Endothelial cell of umbilical vein (primary cell): ENCODE measurements around the gene ST3GAL4. TPM values are rescaled to one million over a fixed set of nuclear protein-coding genes. Genes with fewer than 3 reads are reported as not detected.

Source experiments
- BruUV-seq: library from RNA; stranded (reverse); fragments of 400-500 nt; replicated peaks from 2 replicates; lab custom pipeline; 2021; lab: Mats Ljungman, UMichigan
- CTCF ChIA-PET: fragments of 300-600, 350-600 bp; sonication (Branson Sonifier 250); formaldehyde crosslinking; loops from one replicate; lab custom pipeline; 2021; ENCODE audit warnings: antibody characterized with exemption, inconsistent platforms; lab: Charles Lee
- POLR2A ChIA-PET: fragments of 300-600, 350-600 bp; sonication (Branson Sonifier 250); formaldehyde crosslinking; loops from one replicate; lab custom pipeline; 2021; ENCODE audit warnings: antibody characterized with exemption, inconsistent platforms; lab: Charles Lee
- DNase-seq: peaks from one replicate; pipeline ENCODE4 v3.0.0-alpha.2; 2011; ENCODE audit warnings: low read depth, low spot score
- FAIRE-seq: peaks from 2 replicates; lab custom pipeline; 2011; peaks lifted over from hg19 to GRCh38; lab: Jason Lieb, UNC
- H2AFZ ChIP-seq: 2 replicates; pipeline ENCODE4 v1.6.0; 2012; ENCODE audit warnings: low read depth, low read length, control low read depth, inconsistent platforms
- H3K27ac ChIP-seq: 2 replicates; pipeline ENCODE4 v1.5.1; 2011; ENCODE audit warnings: low read depth, mild to moderate bottlenecking, control low read depth, low read length, moderate library complexity; ENCODE audit not compliant: insufficient read depth
- H3K27me3 ChIP-seq, 2 experiments: 2 replicates each; pipeline versions ENCODE4 v1.6.0 to v1.6.1; 2011; ENCODE audit warnings: low read length in 2 of 2, mixed read lengths in 1 of 2; ENCODE audit not compliant: control insufficient read depth in 2 of 2, insufficient read depth in 2 of 2
- H3K36me3 ChIP-seq, 2 experiments: 2 replicates in 1 of 2; 3 replicates in 1 of 2; pipeline ENCODE4 v1.5.1; 2011; ENCODE audit warnings: low read length in 2 of 2, mild to moderate bottlenecking in 1 of 2, moderate library complexity in 1 of 2; ENCODE audit not compliant: control insufficient read depth in 2 of 2, insufficient read depth in 2 of 2; ENCODE audit errors: extremely low read depth in 1 of 2
- H3K4me1 ChIP-seq: 3 replicates; pipeline ENCODE4 v1.5.1; 2011; ENCODE audit warnings: mild to moderate bottlenecking, low read length; ENCODE audit not compliant: control insufficient read depth, insufficient read depth; ENCODE audit errors: extremely low read depth
- H3K4me2 ChIP-seq: 2 replicates; pipeline ENCODE4 v1.6.1; 2011; ENCODE audit warnings: low read length, control low read depth, mixed read lengths; ENCODE audit not compliant: insufficient read depth
- H3K4me3 ChIP-seq, 3 experiments: fragments of 200-600 bp in 1 of 3; sonication (generic), shearing (Covaris generic) in 1 of 3; replicated peaks in 1 of 3; 2 replicates each; pipeline ENCODE4 v1.5.1; 2011 to 2016; ENCODE audit warnings: control low read depth in 3 of 3, low read length in 3 of 3, mild to moderate bottlenecking in 2 of 3, inconsistent platforms in 1 of 3, low read depth in 1 of 3, moderate library complexity in 1 of 3; ENCODE audit not compliant: insufficient read depth in 1 of 3
- H3K79me2 ChIP-seq: 2 replicates; pipeline ENCODE4 v1.6.0; 2012; ENCODE audit warnings: low read length, inconsistent platforms; ENCODE audit not compliant: control insufficient read depth, insufficient read depth
- H3K9ac ChIP-seq: replicated peaks from 2 replicates; pipeline ENCODE3; 2011; ENCODE audit warnings: low read length, control low read depth; ENCODE audit not compliant: insufficient read depth; ENCODE audit errors: extremely low read depth
- H3K9me1 ChIP-seq: replicated peaks from 3 replicates; pipeline ENCODE4 v1.6.0; 2011; ENCODE audit warnings: mild to moderate bottlenecking, low read length; ENCODE audit not compliant: control insufficient read depth, insufficient read depth; ENCODE audit errors: extremely low read depth
- H3K9me3 ChIP-seq: replicated peaks from 2 replicates; pipeline ENCODE4 v1.5.1; 2012; ENCODE audit warnings: low read length, inconsistent platforms; ENCODE audit not compliant: control insufficient read depth, insufficient read depth
- H4K20me1 ChIP-seq: replicated peaks from 2 replicates; pipeline ENCODE3; 2011; ENCODE audit warnings: mild to moderate bottlenecking, low read length; ENCODE audit not compliant: control insufficient read depth, insufficient read depth; ENCODE audit errors: extremely low read depth
- EZH2 ChIP-seq: IDR thresholded peaks from 2 replicates; pipeline ENCODE4 v1.6.1; 2012; ENCODE audit warnings: borderline replicate concordance, low read depth, mild to moderate bottlenecking, moderate library complexity, low read length, inconsistent platforms; ENCODE audit not compliant: severe bottlenecking
- FOS ChIP-seq: IDR thresholded peaks from 2 replicates; pipeline ENCODE4 v1.6.1; 2011; ENCODE audit warnings: mild to moderate bottlenecking, low read length, moderate library complexity, borderline replicate concordance; ENCODE audit not compliant: insufficient read depth
- GATA2 ChIP-seq: IDR thresholded peaks from 2 replicates; pipeline ENCODE4 v1.7.0; 2011; ENCODE audit warnings: low read depth, mild to moderate bottlenecking, moderate library complexity, mixed read lengths, low read length; ENCODE audit not compliant: insufficient read length, insufficient read depth
- JUN ChIP-seq: IDR thresholded peaks from 2 replicates; pipeline ENCODE4 v1.6.1; 2011; ENCODE audit warnings: borderline replicate concordance, low read depth; ENCODE audit not compliant: insufficient read length, insufficient read depth
- MYC ChIP-seq: IDR thresholded peaks from one replicate; pipeline ENCODE4 v1.6.1; 2011; ENCODE audit warnings: mild to moderate bottlenecking, low read depth, low read length
- POLR2A ChIP-seq: IDR thresholded peaks from 2 replicates; pipeline ENCODE4 v1.6.1; 2012; ENCODE audit warnings: low read depth, mild to moderate bottlenecking, control low read depth, low read length
- POLR2AphosphoS5 ChIP-seq: IDR thresholded peaks from 2 replicates; pipeline ENCODE4 v1.6.1; 2012; ENCODE audit warnings: low read depth, mild to moderate bottlenecking, control low read depth, low read length, moderate library complexity; ENCODE audit not compliant: insufficient read depth
- dilution Hi-C: fragments of 300-500 bp; cut with MboI; formaldehyde crosslinking; loops from one replicate; pipeline ENCODE4 v1.15.0; 2019; ENCODE audit warnings: low sequenced_read_pairs; ENCODE audit not compliant: extremely low pct_ligation_motif_present
- intact Hi-C: fragments of 100-400 bp; cut with micrococcal nuclease; formaldehyde crosslinking; loops from one replicate; pipeline ENCODE4 v1.10.0; 2022
- polyA plus RNA-seq, 4 experiments: library from polyadenylated mRNA; depleted of rRNA in 3 of 4; stranded (reverse) in 3 of 4; unstranded in 1 of 4; fragments of >200 nt; gene quantifications; 2 replicates each; pipeline versions ENCODE4 v1.2.1 to v1.2.3, GENCODE V29; 2011 to 2012; ENCODE audit warnings: missing spikeins in 1 of 4
- total RNA-seq: library from RNA; stranded (reverse); gene quantifications from 2 replicates; pipeline ENCODE4 v1.2.3, GENCODE V29; 2021
- TF ChIP-seq, protein P1 (sequence below), 2 donors: IDR thresholded peaks; 1 replicate in 1 of 2; 2 replicates in 1 of 2; pipeline ENCODE4 v1.5.1; 2011; ENCODE audit warnings: low read length in 2 of 2, mild to moderate bottlenecking in 2 of 2, moderate library complexity in 2 of 2, control low read depth in 1 of 2, inconsistent platforms in 1 of 2, low read depth in 1 of 2; ENCODE audit not compliant: insufficient read depth in 1 of 2; ENCODE audit errors: extremely low read depth in 1 of 2
- TF ChIP-seq, protein P2 (sequence below): IDR thresholded peaks from 2 replicates; pipeline ENCODE4 v1.6.1; 2011; ENCODE audit not compliant: insufficient read depth, insufficient read length

ST3GAL4 gene
- total and polyA plus RNA-seq, 2 donors (not counting 3 experiments of a cell fraction or from before 2014, with no cell fraction given) = 17.7 to 19.4 TPM

DNA sequence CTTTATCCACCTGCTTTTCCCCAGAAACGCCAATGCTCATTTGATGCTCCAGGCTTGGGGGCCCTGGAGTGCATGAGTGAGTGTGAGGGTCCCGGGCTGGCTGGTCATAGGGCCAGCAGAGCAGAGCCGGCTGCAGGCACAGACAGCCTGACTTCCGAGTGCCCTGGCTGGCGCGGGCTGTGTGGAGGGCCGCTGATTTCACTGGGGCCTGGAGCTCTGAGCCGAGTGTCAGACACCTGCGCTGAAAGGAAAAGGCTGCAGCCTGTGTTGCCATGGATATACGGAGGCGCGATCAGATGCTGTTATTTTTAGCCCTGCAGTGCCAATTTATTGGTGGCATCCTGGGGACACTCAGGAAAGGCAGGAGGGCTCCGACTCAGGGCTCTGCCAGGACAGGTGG lies 87.6 kb downstream of the ST3GAL4 start:
- Histone ChIP-seq H3K27me3 (no peaks in the 10 kb centered on the region), H3K9me3 (no peaks in the 10 kb centered on the region), H3K79me2 (no peaks in the 10 kb centered on the region), H3K27ac (no peak overlapping the region), H3K4me3 (no peak overlapping the region), H4K20me1 (no peaks in the 10 kb centered on the region), H3K9me1 (no peaks in the 10 kb centered on the region), H3K4me1 (no peaks in the 10 kb centered on the region), H3K9ac (no peak overlapping the region), H3K4me2 (no peak overlapping the region), H3K36me3 (no peaks in the 10 kb centered on the region), H2AFZ (no peak overlapping the region)
- DNase-seq (no peak), FAIRE-seq (no peak)
- dilution Hi-C loops (no loop called here), intact Hi-C loops (loop anchor here (5.0 kb wide), 1 partner anchor 144 kb away; no protein-coding TSS in a partner anchor)
- CTCF ChIA-PET = interaction anchor here (0.9 to 10.1 kb wide), 7 partner anchors 9 to 1579 kb away, joined by 3 to 231 read pairs (median 39); no protein-coding TSS in a partner anchor
- TF ChIP-seq EZH2 = no peak
- TF ChIP-seq, protein P1, sequence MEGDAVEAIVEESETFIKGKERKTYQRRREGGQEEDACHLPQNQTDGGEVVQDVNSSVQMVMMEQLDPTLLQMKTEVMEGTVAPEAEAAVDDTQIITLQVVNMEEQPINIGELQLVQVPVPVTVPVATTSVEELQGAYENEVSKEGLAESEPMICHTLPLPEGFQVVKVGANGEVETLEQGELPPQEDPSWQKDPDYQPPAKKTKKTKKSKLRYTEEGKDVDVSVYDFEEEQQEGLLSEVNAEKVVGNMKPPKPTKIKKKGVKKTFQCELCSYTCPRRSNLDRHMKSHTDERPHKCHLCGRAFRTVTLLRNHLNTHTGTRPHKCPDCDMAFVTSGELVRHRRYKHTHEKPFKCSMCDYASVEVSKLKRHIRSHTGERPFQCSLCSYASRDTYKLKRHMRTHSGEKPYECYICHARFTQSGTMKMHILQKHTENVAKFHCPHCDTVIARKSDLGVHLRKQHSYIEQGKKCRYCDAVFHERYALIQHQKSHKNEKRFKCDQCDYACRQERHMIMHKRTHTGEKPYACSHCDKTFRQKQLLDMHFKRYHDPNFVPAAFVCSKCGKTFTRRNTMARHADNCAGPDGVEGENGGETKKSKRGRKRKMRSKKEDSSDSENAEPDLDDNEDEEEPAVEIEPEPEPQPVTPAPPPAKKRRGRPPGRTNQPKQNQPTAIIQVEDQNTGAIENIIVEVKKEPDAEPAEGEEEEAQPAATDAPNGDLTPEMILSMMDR (IDR thresholded peaks at IDR 0.05; ENCODE audit: extremely low read depth in 1 of 2, insufficient read depth in 1 of 2, low read depth in 1 of 2, low read length in 2 of 2) = no peak
- no TSS peak for BruUV-seq
- POLR2A ChIA-PET = interaction anchor here (0.5 kb wide), 1 partner anchor 23 kb away, joined by 3 read pairs; no protein-coding TSS in a partner anchor

DNA sequence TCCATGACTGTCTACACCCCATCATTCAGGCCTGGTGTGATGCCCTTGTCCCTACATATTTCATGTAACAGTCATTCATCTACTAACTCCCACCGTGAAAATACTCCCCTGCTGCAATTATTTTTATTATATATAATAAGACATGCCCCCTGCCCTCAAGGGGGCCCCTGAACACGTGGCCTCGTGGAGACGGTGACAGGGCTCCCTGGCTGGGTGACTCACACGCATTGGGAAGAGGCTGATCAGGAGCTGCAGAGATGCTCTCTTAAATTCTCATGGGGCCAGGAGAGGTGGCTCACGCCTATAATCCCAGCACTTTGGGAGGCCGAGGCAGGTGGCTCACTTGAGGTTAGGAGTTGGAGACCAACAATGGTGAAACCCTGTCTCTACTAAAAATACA lies 88.6 kb downstream of the ST3GAL4 start:
- ChIA-PET CTCF (interaction anchor here (5.5 to 10.1 kb wide), 2 partner anchors 36 to 133 kb away, joined by 64 to 231 read pairs; no protein-coding TSS in a partner anchor), POLR2A (no interaction called here)
- no peak overlapping the region for H3K4me2 ChIP-seq
- no peaks in the 10 kb centered on the region for H3K79me2 ChIP-seq
- dilution Hi-C loops = no loop called here
- intact Hi-C loops = loop anchor here (5.0 kb wide), 1 partner anchor 143 kb away; no protein-coding TSS in a partner anchor
- TF ChIP-seq MYC = no peak
- TF ChIP-seq, protein P1 (IDR thresholded peaks at IDR 0.05; ENCODE audit: extremely low read depth in 1 of 2, insufficient read depth in 1 of 2, low read depth in 1 of 2, low read length in 2 of 2) = no peak
- no peak for TF ChIP-seq EZH2
- no peak for TF ChIP-seq FOS
- TF ChIP-seq JUN = no peak
- TF ChIP-seq, protein P2, sequence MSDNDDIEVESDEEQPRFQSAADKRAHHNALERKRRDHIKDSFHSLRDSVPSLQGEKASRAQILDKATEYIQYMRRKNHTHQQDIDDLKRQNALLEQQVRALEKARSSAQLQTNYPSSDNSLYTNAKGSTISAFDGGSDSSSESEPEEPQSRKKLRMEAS = no peak
- TF ChIP-seq POLR2A = no peak
- TF ChIP-seq GATA2 = no peak
- TF ChIP-seq POLR2AphosphoS5 = no peak
- no peaks in the 10 kb centered on the region for H3K27me3 ChIP-seq
- no peak overlapping the region for H2AFZ ChIP-seq
- no TSS peak for BruUV-seq
- no peak for DNase-seq
- H4K20me1 ChIP-seq = no peaks in the 10 kb centered on the region
- H3K27ac ChIP-seq = no peak overlapping the region
- H3K36me3 ChIP-seq = no peaks in the 10 kb centered on the region
- H3K4me3 ChIP-seq = no peak overlapping the region
- no peaks in the 10 kb centered on the region for H3K4me1 ChIP-seq
- H3K9me3 ChIP-seq = no peaks in the 10 kb centered on the region
- FAIRE-seq = no peak
- no peak overlapping the region for H3K9ac ChIP-seq
- H3K9me1 ChIP-seq = no peaks in the 10 kb centered on the region
